ENCODE data around the gene SH3RF1. TPM values are rescaled to one million over a fixed set of nuclear protein-coding genes. Genes with fewer than 3 reads are reported as not detected.

SH3RF1 gene
- total RNA-seq, 1 donor from 2014 or later = 18.6 TPM

DNA sequence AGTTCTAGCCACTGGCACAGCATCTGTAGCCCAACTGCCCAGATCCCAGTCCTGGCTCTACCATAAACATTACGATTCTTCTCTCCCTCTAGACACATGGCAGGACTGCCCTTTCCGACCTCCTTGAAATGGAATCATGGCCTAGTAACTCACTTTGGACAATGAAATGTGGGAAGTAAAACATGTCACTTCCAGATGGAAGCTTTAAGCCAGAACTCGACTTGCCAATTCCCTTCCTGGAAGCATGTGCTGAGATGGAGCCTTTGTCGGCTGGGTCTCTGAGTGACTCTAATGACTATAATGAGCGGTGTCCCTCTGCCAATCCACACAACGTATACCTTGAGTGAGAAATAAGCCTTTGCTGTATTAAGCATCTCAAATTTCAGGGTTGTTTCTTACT is 34.7 kb downstream of the SH3RF1 start:
- Mint-ChIP-seq H3K27me3 (ENCODE audit: low read depth) (no peaks in the 10 kb centered on the region), H3K9me3 (no peaks in the 10 kb centered on the region), H3K27ac (ENCODE audit: unreplicated experiment) (no peak overlapping the region), H3K36me3 (ENCODE audit: low read depth) (peaks cover 2% of the 10 kb centered on the region), H3K4me1 (peaks cover 17% of the 10 kb centered on the region), H3K4me3 (no peak overlapping the region)
- DNase-seq (ENCODE audit: low read depth, low spot score) = no peak
- TF ChIP-seq, protein P1, sequence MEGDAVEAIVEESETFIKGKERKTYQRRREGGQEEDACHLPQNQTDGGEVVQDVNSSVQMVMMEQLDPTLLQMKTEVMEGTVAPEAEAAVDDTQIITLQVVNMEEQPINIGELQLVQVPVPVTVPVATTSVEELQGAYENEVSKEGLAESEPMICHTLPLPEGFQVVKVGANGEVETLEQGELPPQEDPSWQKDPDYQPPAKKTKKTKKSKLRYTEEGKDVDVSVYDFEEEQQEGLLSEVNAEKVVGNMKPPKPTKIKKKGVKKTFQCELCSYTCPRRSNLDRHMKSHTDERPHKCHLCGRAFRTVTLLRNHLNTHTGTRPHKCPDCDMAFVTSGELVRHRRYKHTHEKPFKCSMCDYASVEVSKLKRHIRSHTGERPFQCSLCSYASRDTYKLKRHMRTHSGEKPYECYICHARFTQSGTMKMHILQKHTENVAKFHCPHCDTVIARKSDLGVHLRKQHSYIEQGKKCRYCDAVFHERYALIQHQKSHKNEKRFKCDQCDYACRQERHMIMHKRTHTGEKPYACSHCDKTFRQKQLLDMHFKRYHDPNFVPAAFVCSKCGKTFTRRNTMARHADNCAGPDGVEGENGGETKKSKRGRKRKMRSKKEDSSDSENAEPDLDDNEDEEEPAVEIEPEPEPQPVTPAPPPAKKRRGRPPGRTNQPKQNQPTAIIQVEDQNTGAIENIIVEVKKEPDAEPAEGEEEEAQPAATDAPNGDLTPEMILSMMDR (conservative IDR thresholded peaks at IDR 0.05) = no peak

DNA sequence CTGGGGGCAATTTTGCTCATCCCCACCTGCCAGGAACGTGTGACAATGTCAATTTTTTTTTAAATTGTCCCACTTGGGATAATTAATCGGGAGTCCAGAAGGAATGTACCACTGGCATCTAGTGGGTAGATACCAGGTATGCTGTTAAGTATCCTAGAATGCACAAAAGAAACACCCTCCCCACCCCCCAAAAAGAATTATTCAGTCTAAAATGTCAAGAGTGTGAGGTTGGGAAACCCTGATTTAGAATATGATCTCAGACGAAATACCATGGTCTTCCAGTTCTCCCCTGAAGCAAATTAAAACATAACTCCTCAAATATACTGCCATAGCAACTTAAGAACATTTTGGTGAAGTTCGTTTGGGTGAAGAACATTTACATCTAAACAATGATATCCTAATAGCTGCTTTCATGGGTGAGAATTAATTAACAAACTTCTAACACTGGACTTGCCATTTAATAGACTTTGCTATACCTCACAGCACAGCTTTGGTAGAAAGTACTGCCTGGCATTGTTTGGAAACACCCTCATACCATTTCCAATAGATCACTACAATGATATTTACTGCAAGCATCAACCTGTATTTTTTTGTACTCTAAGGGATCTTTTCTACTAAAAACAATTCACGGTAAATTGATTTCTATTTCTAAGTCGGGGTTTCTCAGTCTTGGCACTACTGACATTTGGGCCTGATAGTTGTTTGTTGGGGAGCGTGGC is 36.5 kb downstream of the SH3RF1 start:
- H3K9me3 Mint-ChIP-seq = no peaks in the 10 kb centered on the region
- no peak for DNase-seq (ENCODE audit: low read depth, low spot score)
- H3K4me1 Mint-ChIP-seq = peaks cover 12% of the 10 kb centered on the region
- peaks cover 2% of the 10 kb centered on the region for H3K36me3 Mint-ChIP-seq (ENCODE audit: low read depth)
- TF ChIP-seq, protein P1 (conservative IDR thresholded peaks at IDR 0.05) = no peak
- H3K27ac Mint-ChIP-seq (ENCODE audit: unreplicated experiment) = no peak overlapping the region
- no peaks in the 10 kb centered on the region for H3K27me3 Mint-ChIP-seq (ENCODE audit: low read depth)
- H3K4me3 Mint-ChIP-seq = no peak overlapping the region

DNA sequence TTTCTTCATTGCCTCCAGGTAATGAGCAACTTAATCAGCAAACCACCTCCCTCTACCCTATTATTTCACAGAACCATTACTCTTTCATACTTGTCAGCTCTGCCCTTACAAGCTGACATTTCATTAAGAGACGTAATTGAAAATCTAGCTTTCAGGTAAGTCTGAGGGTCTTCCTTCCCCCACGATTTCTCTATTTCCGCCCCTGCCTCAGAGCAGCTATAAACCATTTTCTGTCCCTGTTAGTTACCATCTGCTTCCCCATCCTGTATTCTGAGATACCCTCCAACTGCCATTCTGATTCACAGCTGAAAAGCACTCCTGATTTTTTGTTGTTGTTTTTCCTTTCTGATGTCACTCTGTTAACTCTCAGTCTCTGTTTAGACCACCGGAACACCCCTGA is 37.1 kb downstream of the SH3RF1 start:
- H3K4me1 Mint-ChIP-seq = peaks cover 7% of the 10 kb centered on the region
- TF ChIP-seq, protein P1 (conservative IDR thresholded peaks at IDR 0.05) = no peak
- no peak overlapping the region for H3K4me3 Mint-ChIP-seq
- no peak for DNase-seq (ENCODE audit: low read depth, low spot score)
- no peaks in the 10 kb centered on the region for H3K9me3 Mint-ChIP-seq
- peak overlapping the region; percentile 60 for H3K27ac Mint-ChIP-seq (ENCODE audit: unreplicated experiment)
- peaks cover 2% of the 10 kb centered on the region for H3K36me3 Mint-ChIP-seq (ENCODE audit: low read depth)
- H3K27me3 Mint-ChIP-seq (ENCODE audit: low read depth) = no peaks in the 10 kb centered on the region

DNA sequence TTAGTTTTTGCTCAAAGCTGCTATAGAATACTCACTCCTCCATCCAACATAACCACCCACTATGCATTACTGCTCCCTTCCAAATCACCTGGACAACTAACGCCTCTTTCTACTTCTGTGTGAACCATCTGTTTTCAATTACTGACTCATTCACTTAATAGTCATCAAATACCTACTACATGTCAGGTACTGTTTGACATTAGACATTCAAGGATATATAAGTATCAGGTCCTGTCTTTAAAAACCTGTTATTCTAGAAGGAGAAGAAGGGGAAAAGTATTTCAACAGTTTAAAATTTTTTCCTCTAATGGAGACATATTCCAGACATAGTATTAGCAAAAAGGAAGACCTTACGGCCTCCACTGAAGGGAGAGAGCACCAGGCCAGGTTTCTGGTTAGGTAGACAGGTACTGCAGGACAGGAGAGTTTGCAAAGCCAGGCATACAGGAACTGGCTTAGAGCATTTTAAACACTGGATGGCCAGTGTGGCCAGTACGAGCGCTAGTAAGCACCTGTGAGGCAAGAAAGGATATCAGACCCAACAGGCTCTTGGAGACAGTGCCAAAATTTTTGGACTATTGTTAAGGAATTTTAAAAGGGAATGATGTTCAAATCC is 39.0 kb downstream of the SH3RF1 start:
- no peaks in the 10 kb centered on the region for H3K27me3 Mint-ChIP-seq (ENCODE audit: low read depth)
- no peak for DNase-seq (ENCODE audit: low read depth, low spot score)
- H3K4me3 Mint-ChIP-seq = no peak overlapping the region
- H3K27ac Mint-ChIP-seq (ENCODE audit: unreplicated experiment) = no peak overlapping the region
- H3K36me3 Mint-ChIP-seq (ENCODE audit: low read depth) = peaks cover 2% of the 10 kb centered on the region
- H3K4me1 Mint-ChIP-seq = peaks cover 7% of the 10 kb centered on the region
- H3K9me3 Mint-ChIP-seq = no peaks in the 10 kb centered on the region
- TF ChIP-seq, protein P1 (conservative IDR thresholded peaks at IDR 0.05) = no peak

DNA sequence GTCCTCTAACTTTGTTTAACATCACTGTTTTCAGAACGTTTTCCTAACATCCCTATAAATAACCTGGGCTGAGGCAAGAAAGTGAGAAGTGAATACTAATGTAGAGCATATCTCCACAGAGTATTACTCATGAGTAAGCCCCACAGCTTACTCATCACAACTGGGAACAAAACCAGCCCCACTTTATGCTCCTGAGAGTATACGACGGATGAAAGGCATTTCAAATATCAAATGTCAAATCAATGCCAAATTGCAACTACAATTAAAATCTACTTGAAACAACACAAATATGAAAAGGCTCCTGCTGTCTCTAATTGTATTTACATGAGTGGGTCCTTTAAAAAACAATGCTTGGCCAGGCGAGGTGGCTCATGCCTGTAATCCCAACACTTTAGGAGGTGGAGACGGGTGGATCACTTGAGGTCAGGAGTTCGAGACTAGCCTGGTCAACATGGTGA is 41.2 kb downstream of the SH3RF1 start:
- Mint-ChIP-seq H3K27me3 (ENCODE audit: low read depth) (no peaks in the 10 kb centered on the region), H3K27ac (ENCODE audit: unreplicated experiment) (no peak overlapping the region), H3K9me3 (no peaks in the 10 kb centered on the region), H3K4me1 (peaks cover 4% of the 10 kb centered on the region), H3K36me3 (ENCODE audit: low read depth) (peaks cover 2% of the 10 kb centered on the region), H3K4me3 (no peak overlapping the region)
- no peak for DNase-seq (ENCODE audit: low read depth, low spot score)
- TF ChIP-seq, protein P1 (conservative IDR thresholded peaks at IDR 0.05) = no peak
